Neuron (in vitro differentiated cells): ENCODE data around the gene FAM234A.
"Not testable (repeated sequence)": the region's sequence is repeated elsewhere in the genome, so short reads cannot be mapped to it uniquely, and the experiment has no call there.

ENCODE experiments used
- H2AFZ ChIP-seq: one replicate; pipeline ENCODE4 v1.6.1; 2013; ENCODE audit warnings: low read depth, mild to moderate bottlenecking, inconsistent platforms, low read length, moderate library complexity
- H3K27me3 ChIP-seq: one replicate; pipeline ENCODE4 v1.6.1; 2013; ENCODE audit warnings: low read length; ENCODE audit not compliant: insufficient read depth
- H3K36me3 ChIP-seq: one replicate; pipeline ENCODE4 v1.6.1; 2013; ENCODE audit warnings: low read length; ENCODE audit not compliant: insufficient read depth
- H3K4me1 ChIP-seq: one replicate; pipeline ENCODE4 v1.6.1; 2013; ENCODE audit warnings: low read length; ENCODE audit not compliant: insufficient read depth
- H3K4me3 ChIP-seq: 2 replicates; pipeline ENCODE4 v1.5.1; 2013; ENCODE audit warnings: mild to moderate bottlenecking, low read length, moderate library complexity
- H3K9me3 ChIP-seq: one replicate; pipeline ENCODE4 v1.6.1; 2013; ENCODE audit warnings: low read length

FAM234A gene, protein sequence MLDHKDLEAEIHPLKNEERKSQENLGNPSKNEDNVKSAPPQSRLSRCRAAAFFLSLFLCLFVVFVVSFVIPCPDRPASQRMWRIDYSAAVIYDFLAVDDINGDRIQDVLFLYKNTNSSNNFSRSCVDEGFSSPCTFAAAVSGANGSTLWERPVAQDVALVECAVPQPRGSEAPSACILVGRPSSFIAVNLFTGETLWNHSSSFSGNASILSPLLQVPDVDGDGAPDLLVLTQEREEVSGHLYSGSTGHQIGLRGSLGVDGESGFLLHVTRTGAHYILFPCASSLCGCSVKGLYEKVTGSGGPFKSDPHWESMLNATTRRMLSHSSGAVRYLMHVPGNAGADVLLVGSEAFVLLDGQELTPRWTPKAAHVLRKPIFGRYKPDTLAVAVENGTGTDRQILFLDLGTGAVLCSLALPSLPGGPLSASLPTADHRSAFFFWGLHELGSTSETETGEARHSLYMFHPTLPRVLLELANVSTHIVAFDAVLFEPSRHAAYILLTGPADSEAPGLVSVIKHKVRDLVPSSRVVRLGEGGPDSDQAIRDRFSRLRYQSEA

GRCh38 chr16:234468-235305 is at the start of gene FAM234A:
TSS of gene FAM234A (plus strand) at chr16:234821. CDS start at chr16:254414, 19,593 bp downstream.
- Histone ChIP-seq H3K36me3 (peaks cover 5% of the 10 kb centered on the region), H2AFZ (peak within 1 kb of the TSS; percentile 62), H3K4me3 (peak within 1 kb of the TSS; percentile 76), H3K9me3 (no peaks in the 10 kb centered on the region), H3K4me1 (peaks cover 3% of the 10 kb centered on the region), H3K27me3 (no peaks in the 10 kb centered on the region)

- Histone ChIP-seq H2AFZ (no peak overlapping the region), H3K9me3 (no peaks in the 10 kb centered on the region), H3K36me3 (peaks cover 43% of the 10 kb centered on the region), H3K4me1 (peaks cover 4% of the 10 kb centered on the region), H3K27me3 (no peaks in the 10 kb centered on the region), H3K4me3 (no peak overlapping the region)
These were observed 49.4 kb upstream of the FAM234A start for GRCh38 chr16:185213-185612.

DNA sequence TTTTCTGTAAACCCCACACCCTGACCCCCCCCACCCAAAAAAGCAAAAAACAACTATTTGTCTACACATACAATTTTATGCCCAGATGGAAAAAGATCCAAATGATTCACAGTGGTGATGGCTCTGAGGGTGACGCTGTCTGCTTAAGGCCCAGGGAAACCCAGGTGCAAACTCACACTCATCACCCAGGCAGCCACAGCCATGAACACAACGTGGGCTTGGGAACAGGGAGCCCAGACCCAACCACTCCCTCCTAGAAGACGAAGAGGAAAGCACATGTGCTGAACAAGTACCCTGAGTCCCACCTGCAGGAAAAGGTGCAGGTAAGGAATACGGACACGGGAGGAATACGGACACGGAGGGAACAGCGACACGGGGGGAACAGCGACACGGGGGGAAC is 48.9 kb upstream of the FAM234A start:
- Histone ChIP-seq H3K36me3 (peaks cover 48% of the 10 kb centered on the region), H3K4me3 (no peak overlapping the region), H3K9me3 (no peaks in the 10 kb centered on the region), H2AFZ (no peak overlapping the region), H3K27me3 (no peaks in the 10 kb centered on the region), H3K4me1 (peaks cover 2% of the 10 kb centered on the region)

- Histone ChIP-seq H3K4me1 (no peaks in the 10 kb centered on the region), H3K27me3 (no peaks in the 10 kb centered on the region), H3K4me3 (no peak overlapping the region), H3K36me3 (peaks cover 64% of the 10 kb centered on the region), H3K9me3 (no peaks in the 10 kb centered on the region), H2AFZ (no peak overlapping the region)
These were observed 47.3 kb upstream of the FAM234A start for GRCh38 chr16:187330-187729.

DNA sequence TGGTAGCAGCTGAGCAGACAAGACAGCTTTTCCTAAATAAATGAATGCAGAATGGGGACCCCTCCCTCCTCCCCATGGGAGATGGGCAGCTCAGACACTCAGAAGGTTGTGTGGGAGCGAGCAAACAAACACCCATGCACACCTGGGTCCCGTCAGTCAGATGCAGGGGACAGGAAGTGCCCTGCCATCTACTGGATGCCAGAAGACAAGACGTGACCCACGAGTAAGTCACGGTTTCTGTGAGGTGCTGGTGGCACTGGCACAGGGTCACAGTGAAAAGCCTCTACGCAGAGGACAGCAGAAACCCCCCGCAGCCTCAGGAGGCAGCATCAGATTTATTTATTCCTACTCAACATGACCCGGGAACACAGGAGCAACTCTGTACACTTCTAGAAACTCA is 45.9 kb upstream of the FAM234A start:
- no peaks in the 10 kb centered on the region for H3K9me3 ChIP-seq
- H3K36me3 ChIP-seq: peaks cover 72% of the 10 kb centered on the region
- H2AFZ ChIP-seq: no peak overlapping the region
- H3K4me3 ChIP-seq: no peak overlapping the region
- no peaks in the 10 kb centered on the region for H3K4me1 ChIP-seq
- H3K27me3 ChIP-seq: no peaks in the 10 kb centered on the region

- peaks cover 77% of the 10 kb centered on the region for H3K36me3 ChIP-seq
These were observed 44.9 kb upstream of the FAM234A start for GRCh38 chr16:189604-190186.

DNA sequence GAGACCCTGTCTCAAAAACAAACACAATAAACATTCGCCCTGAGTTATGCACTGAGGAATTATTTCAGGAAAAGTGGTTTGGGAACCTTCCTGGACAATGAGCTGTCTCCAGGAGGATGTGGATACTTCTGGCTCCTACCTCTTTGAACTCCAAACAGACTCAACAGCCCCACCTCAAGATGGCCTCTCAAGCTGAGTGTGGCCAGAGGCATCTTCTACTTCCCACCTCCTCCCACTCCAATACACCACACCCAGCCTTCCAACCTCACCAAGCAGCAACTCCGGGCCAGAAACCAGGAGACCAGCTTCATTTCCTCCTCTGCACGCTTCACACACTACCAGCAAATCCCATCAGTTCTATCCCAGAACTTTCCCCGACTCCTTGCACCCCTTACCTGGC is 42.8 kb upstream of the FAM234A start:
- Histone ChIP-seq H2AFZ (no peak overlapping the region), H3K4me3 (no peak overlapping the region), H3K27me3 (no peaks in the 10 kb centered on the region), H3K4me1 (no peaks in the 10 kb centered on the region), H3K36me3 (peaks cover 88% of the 10 kb centered on the region), H3K9me3 (no peaks in the 10 kb centered on the region)

More at GRCh38 chr16:189604-190186, 44.9 kb upstream of the FAM234A start:
- Histone ChIP-seq H3K4me1 (no peaks in the 10 kb centered on the region), H2AFZ (no peak overlapping the region), H3K9me3 (no peaks in the 10 kb centered on the region), H3K27me3 (no peaks in the 10 kb centered on the region), H3K4me3 (no peak overlapping the region)

DNA sequence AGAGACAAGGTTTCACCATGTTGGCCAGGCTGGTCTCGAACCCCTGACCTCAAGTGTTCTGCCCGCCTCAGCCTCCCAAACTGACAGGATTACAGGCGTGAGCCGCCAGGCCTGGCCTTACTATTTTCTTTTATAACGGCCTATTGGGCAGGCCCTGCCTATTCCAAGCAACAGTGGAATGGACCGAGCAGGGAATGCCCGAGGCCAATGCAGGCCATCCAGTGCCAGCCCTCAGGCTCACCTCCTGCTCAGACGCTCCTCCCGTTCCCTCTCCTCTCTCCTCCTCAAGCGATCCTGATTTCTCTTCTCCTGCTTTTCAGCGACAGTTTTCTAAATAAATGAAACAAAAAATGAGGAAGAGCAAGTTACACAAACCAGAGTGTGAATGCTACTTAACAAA is 41.9 kb upstream of the FAM234A start:
- no peaks in the 10 kb centered on the region for H3K27me3 ChIP-seq
- no peaks in the 10 kb centered on the region for H3K9me3 ChIP-seq
- H3K4me1 ChIP-seq: no peaks in the 10 kb centered on the region
- H3K4me3 ChIP-seq: no peak overlapping the region
- no peak overlapping the region for H2AFZ ChIP-seq
- peaks cover 89% of the 10 kb centered on the region for H3K36me3 ChIP-seq

- Histone ChIP-seq H2AFZ (no peak overlapping the region), H3K4me3 (no peak overlapping the region), H3K27me3 (no peaks in the 10 kb centered on the region), H3K9me3 (no peaks in the 10 kb centered on the region), H3K4me1 (no peaks in the 10 kb centered on the region), H3K36me3 (peaks cover 92% of the 10 kb centered on the region)
These were observed 41.2 kb upstream of the FAM234A start for GRCh38 chr16:193441-193840.

GRCh38 chr16:194516-194915 is 40.1 kb upstream of the FAM234A start:
- Histone ChIP-seq H3K4me1 (no peaks in the 10 kb centered on the region), H3K9me3 (no peaks in the 10 kb centered on the region), H2AFZ (no peak overlapping the region), H3K27me3 (no peaks in the 10 kb centered on the region), H3K36me3 (peaks cover 91% of the 10 kb centered on the region), H3K4me3 (no peak overlapping the region)

DNA sequence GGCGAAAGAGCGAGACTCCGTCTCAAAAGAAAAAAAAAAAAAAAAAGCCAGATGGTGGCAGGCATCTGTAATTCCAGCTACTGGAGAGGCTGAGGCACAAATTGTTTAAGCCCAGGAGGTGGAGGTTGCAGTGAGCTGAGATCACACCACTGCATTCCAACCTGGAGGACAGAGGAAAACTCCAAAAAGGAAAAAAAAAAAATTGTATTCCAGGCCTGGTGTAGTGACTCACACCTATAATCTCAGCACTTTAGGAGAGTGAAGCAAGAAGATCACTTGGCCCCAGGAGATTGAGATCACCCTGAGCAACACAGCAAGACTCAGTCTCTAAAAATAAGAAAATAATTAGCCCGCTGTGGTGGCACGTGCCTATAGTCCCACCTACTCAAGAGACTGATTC is 34.2 kb upstream of the FAM234A start:
- Histone ChIP-seq H3K9me3 (peaks cover 2% of the 10 kb centered on the region), H3K4me3 (no peak overlapping the region), H3K36me3 (peaks cover 82% of the 10 kb centered on the region), H3K4me1 (no peaks in the 10 kb centered on the region), H3K27me3 (no peaks in the 10 kb centered on the region), H2AFZ (no peak overlapping the region)

GRCh38 chr16:203246-203645 is 31.4 kb upstream of the FAM234A start:
- H3K4me1 ChIP-seq: no peaks in the 10 kb centered on the region
- peaks cover 2% of the 10 kb centered on the region for H3K9me3 ChIP-seq
- no peaks in the 10 kb centered on the region for H3K27me3 ChIP-seq
- H3K4me3 ChIP-seq: no peak overlapping the region
- peaks cover 82% of the 10 kb centered on the region for H3K36me3 ChIP-seq
- H2AFZ ChIP-seq: no peak overlapping the region

DNA sequence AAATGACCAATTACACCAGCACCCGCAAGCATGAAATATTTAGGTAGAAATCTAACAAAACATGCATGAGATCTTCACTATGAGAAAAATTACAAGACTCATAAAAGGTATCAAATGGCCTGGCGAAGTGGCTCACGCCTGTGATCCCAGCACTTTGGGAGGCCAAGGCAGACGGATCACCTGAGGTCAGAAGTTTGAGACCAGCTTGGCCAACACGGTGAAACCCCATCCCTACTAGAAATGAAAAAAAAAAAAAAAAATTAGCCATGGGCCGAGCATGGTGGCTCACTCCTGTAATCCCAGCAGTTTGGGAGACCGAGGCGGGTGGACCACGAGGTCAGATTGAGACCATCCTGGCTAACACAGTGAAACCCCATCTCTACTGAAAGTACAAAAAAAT is 30.6 kb upstream of the FAM234A start:
- not testable (repeated sequence) for H3K9me3 ChIP-seq, H3K4me1 ChIP-seq, H3K27me3 ChIP-seq, H2AFZ ChIP-seq, H3K4me3 ChIP-seq
- peaks cover 82% of the 10 kb centered on the region for H3K36me3 ChIP-seq
